HepG2 (cell line): ENCODE measurements around the gene MGMT. TPM values are rescaled to one million over a fixed set of nuclear protein-coding genes. Genes with fewer than 3 reads are reported as not detected.

Source experiments
- ATF7 ChIP-seq, 2 experiments: fragments of 450-650 bp in 1 of 2; sonication (generic) in 1 of 2; formaldehyde crosslinking in 1 of 2; IDR thresholded peaks; 2 replicates each; pipeline versions ENCODE4 v1.4.0 to v1.6.1; 2016 to 2020; ENCODE audit warnings: antibody characterized with exemption in 1 of 2, mild to moderate bottlenecking in 1 of 2, missing genetic modification reagents in 1 of 2
- ATM ChIP-seq: fragments of 450-650 bp; IDR thresholded peaks from 2 replicates; pipeline ENCODE4 v1.7.1; 2017; ENCODE audit warnings: mild to moderate bottlenecking, borderline replicate concordance
- CAMTA2 ChIP-seq: sonication (generic); formaldehyde crosslinking; IDR thresholded peaks from 2 replicates; pipeline ENCODE4 v1.4.0; 2020; ENCODE audit warnings: mild to moderate bottlenecking, missing genetic modification reagents, borderline replicate concordance
- HNF1A ChIP-seq, 2 experiments: sonication (generic) in 1 of 2; formaldehyde crosslinking in 1 of 2; IDR thresholded peaks; 2 replicates each; pipeline versions ENCODE4 v1.4.0 to v1.6.1; 2016 to 2020; ENCODE audit warnings: borderline replicate concordance in 1 of 2, low read depth in 1 of 2, mild to moderate bottlenecking in 1 of 2, missing genetic modification reagents in 1 of 2
- HNF4A ChIP-seq: sonication (generic); formaldehyde crosslinking; IDR thresholded peaks from 2 replicates; pipeline ENCODE4 v1.4.0; 2020; ENCODE audit warnings: missing genetic modification reagents
- MLX ChIP-seq: IDR thresholded peaks from 2 replicates; pipeline ENCODE4 v1.6.1; 2016
- MXI1 ChIP-seq: IDR thresholded peaks from 3 replicates; pipeline ENCODE4 v1.6.1; 2012; ENCODE audit warnings: low read depth, low read length, inconsistent platforms, borderline replicate concordance
- MYPOP ChIP-seq: sonication (generic); formaldehyde crosslinking; IDR thresholded peaks from 2 replicates; pipeline ENCODE4 v1.8.1; 2023; ENCODE audit warnings: mild to moderate bottlenecking, moderate library complexity, missing genetic modification reagents
- NR2F2 ChIP-seq: IDR thresholded peaks from 2 replicates; pipeline ENCODE4 v1.6.1; 2012; ENCODE audit warnings: low read depth, inconsistent platforms, borderline replicate concordance
- PRDM15 ChIP-seq: sonication (generic); formaldehyde crosslinking; IDR thresholded peaks from 2 replicates; pipeline ENCODE4 v1.4.0; 2020; ENCODE audit warnings: missing genetic modification reagents
- PTBP1 ChIP-seq: fragments of 200-400 bp; formaldehyde crosslinking; IDR thresholded peaks from 2 replicates; pipeline ENCODE4 v1.6.1; 2018; ENCODE audit warnings: low read length, low read depth; ENCODE audit not compliant: poor library complexity, severe bottlenecking
- TARDBP ChIP-seq: sonication (generic); formaldehyde crosslinking; IDR thresholded peaks from 2 replicates; pipeline ENCODE4 v1.8.0; 2022; ENCODE audit warnings: mild to moderate bottlenecking, missing genetic modification reagents
- TFDP1 ChIP-seq: IDR thresholded peaks from 2 replicates; pipeline ENCODE4 v1.6.1; 2016; ENCODE audit warnings: missing compliant biosample characterization, missing genetic modification reagents, borderline replicate concordance
- ZNF20 ChIP-seq: sonication (generic); formaldehyde crosslinking; IDR thresholded peaks from 2 replicates; pipeline ENCODE4 v1.4.0; 2020; ENCODE audit warnings: mild to moderate bottlenecking, moderate library complexity, missing genetic modification reagents
- ZNF317 ChIP-seq: sonication (generic); formaldehyde crosslinking; IDR thresholded peaks from 2 replicates; pipeline ENCODE4 v1.5.0; 2020; ENCODE audit warnings: mild to moderate bottlenecking, missing genetic modification reagents
- ZNF362 ChIP-seq: sonication (generic); formaldehyde crosslinking; IDR thresholded peaks from 2 replicates; pipeline ENCODE4 v1.4.0; 2020; ENCODE audit warnings: missing genetic modification reagents, mild to moderate bottlenecking, borderline replicate concordance
- polyA plus RNA-seq, 8 experiments: library from polyadenylated mRNA; depleted of rRNA in 3 of 8; stranded (reverse) in 7 of 8; unstranded in 1 of 8; fragments of >200 nt; fragmentation: Illumina TruSeq in 4 of 8; extraction: Trizol in 4 of 8; gene quantifications; 2 replicates each; pipeline versions ENCODE4 v1.2.1 to v1.2.3, GENCODE V29; 2011 to 2016; ENCODE audit warnings: low read depth in 4 of 8, missing spikeins in 1 of 8, mixed read lengths in 1 of 8; ENCODE audit not compliant: insufficient read depth in 1 of 8
- total RNA-seq, 5 experiments: library from RNA; depleted of rRNA; stranded (reverse); fragments of >200 nt; fragmentation: Illumina TruSeq; extraction: Trizol; gene quantifications; 2 replicates each; pipeline ENCODE4 v1.2.3, GENCODE V29; 2016; ENCODE audit warnings: low read depth in 1 of 5

MGMT gene
- total and polyA plus RNA-seq, 2 of the 13 experiments (the other 11 are each of a cell fraction or from before 2014, with no cell fraction given): 12.0 to 19.5 TPM

GRCh38 chr10:129642427-129642826, 175.4 kb downstream of the MGMT start (continued):
- TF ChIP-seq ATF7 (IDR thresholded peaks at IDR 0.05): no peak
- no peak for TF ChIP-seq ATF7 (CRISPR knock-in tag; IDR thresholded peaks at IDR 0.05)
- TF ChIP-seq HNF4A (CRISPR knock-in tag): peak; percentile 39
- TF ChIP-seq NR2F2: peak; percentile 80
- peak; percentile 97 for TF ChIP-seq HNF1A (IDR thresholded peaks at IDR 0.05; ENCODE audit: low read depth)
- TF ChIP-seq HNF1A (CRISPR knock-in tag; IDR thresholded peaks at IDR 0.05; ENCODE audit: borderline replicate concordance): peak; percentile 98
- TF ChIP-seq ZNF362: 0 out of 2 replicates have a peak, but pooled peaks have one; percentile 23
- TF ChIP-seq PRDM15 (CRISPR knock-in tag): no peak
- TF ChIP-seq ZNF317 (CRISPR knock-in tag): peak; percentile 47; the same call in 1 of the 2 replicates
- no peak for TF ChIP-seq TFDP1
- TF ChIP-seq PTBP1: no peak
- TF ChIP-seq TARDBP (CRISPR knock-in tag): peak; percentile 29; the same call in 1 of the 2 replicates
- TF ChIP-seq MYPOP: 0 out of 2 replicates have a peak, but pooled peaks have one; percentile 25
- no peak for TF ChIP-seq ATM
- no peak for TF ChIP-seq MLX
- no peak for TF ChIP-seq ZNF20 (CRISPR knock-in tag)
- no peak for TF ChIP-seq CAMTA2 (CRISPR knock-in tag)
- no peak for TF ChIP-seq MXI1
